HG02981 (cell line): ENCODE measurements around the gene PDGFA.

ENCODE experiments used
- ATAC-seq: cut with Tn5 transposase; IDR thresholded peaks from one replicate; pipeline ENCODE4 v1.9.1; 2021; ENCODE audit warnings: mild to moderate bottlenecking, moderate library complexity; ENCODE audit not compliant: unreplicated experiment

Gene PDGFA

DNA sequence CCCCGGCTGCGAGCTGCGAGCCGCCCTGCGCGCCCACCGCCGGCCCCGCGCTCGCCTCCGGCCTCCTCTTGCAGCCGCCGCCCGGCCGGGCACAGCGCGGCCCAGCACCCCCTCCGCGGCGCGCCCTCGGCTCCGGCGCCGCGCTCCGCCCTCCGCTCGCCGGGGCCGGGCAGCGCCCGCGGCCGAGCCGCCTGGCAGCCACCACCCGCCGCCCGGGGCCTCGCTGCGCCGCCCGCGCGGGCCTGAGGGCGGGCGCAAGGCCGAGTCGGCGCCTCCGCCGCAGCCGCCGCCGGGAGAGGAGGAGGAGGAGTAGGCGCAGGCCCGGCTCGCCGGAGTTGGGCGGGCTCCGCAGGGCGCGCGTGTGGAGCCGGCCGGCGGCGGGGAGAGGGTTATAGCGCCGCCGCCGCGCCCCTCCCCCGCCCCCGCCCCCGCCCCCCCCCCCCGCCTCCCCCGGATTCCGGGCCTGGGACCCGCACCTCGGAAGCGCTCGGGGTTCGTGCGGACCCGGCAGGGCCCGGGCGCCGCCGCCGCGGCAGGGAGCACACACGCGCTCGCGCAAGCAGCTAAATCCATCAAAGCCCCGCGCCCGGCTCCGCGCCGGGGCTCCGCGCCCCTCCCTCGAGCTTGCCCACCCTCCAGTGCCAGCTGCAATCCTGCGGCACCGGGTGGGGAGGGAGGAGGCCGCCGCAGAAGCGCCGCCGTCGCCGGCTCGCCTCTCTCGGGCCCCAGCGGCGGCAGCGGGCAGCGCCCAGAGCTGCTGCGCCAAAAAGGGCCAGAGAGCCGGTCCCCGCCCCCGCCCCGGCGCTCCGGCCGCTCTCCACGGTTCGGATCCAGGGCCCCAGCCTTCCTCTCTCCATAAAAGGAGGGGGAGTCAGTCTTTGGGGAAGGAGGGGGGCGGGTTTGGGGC lies at the start of gene PDGFA:
Gene PDGFA (minus strand): TSS at position 363 of the 907 bp plus-strand sequence. CDS start 845 bp downstream, outside the sequence.
- ATAC-seq, result no peak

DNA sequence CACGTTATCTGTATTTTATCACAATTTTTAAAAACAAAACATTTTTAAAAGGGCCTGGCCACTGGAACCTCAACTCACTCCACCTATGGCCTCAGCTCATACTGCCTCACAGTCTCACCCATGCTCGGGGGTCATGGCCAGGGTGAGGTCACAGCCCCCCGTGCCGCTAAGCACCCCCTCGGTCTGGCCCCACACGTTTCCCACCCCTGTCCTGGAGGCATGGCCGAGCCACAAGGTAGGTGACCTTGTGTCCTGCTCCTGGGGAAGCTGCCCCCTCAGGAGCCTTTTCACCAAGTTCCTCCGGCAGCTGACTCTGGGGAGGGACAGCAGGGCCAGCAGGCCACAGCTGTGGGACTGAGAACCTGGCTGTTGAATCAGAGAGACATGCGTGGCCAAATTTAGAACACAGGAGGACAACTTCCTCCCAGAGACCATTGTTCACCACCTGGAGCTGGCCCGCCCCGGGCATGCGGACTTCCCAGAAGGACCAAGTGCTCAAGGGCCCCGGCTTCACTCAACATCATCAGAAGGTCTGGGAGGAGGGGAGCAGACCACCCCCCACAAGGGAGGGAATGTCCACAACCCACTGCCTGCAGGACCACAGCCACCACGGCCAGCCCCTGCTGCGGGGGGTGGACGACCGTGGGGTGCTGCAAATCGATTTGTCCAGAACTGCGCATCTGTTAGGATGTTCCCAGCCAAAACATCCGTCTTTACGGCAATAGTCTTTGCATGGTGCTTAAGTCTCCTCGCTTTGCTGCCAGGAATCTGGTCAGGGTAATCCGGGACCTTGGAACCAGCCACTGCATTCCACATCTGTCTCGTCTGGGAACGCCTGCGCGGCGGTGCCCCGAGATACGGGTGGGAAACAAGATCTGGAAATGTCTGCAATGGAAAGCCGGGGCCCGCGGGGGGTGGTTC lies 48.6 kb upstream of the PDGFA start:
- ATAC-seq, result no peak

DNA sequence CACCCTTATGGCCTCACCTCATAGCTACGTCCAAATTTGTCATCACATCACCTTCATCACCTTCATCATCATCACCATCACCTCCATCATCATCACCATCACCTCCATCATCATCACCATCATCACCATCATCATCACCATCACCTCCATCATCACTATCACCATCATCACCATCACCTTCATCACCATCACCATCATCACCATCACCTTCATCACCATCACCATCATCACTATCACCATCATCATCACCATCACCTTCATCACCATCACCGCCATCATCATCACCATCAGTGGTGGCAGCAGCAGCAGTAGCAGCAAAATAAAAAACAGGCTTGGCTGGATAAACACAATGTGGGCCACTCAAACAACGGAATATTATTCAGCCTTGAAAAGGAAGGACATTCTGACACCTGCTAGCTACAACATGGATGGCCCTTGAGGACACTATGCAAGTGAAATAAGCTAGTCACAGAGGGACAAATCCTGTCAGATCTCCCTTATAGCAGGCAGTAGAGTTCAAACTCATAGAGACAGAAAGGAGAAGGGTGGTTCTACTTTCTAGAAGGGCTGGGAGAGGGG lies 47.7 kb upstream of the PDGFA start:
- no peak for ATAC-seq

DNA sequence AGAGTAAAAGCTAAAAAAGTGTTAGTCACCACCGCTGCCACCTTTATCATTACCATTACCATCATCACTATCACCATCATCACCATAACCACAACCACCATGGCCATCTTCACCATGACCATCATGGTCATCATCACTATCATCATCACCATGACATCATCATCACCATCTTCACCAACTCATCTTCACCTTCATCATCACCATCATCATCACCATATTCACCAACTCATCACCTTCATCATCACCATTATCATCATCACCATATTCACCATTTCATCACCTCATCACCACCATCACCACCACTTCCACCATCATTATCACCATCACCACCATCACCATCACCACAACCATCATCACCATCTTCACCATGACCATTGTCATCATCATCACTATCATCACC lies 46.5 kb upstream of the PDGFA start:
- ATAC-seq, result no peak

DNA sequence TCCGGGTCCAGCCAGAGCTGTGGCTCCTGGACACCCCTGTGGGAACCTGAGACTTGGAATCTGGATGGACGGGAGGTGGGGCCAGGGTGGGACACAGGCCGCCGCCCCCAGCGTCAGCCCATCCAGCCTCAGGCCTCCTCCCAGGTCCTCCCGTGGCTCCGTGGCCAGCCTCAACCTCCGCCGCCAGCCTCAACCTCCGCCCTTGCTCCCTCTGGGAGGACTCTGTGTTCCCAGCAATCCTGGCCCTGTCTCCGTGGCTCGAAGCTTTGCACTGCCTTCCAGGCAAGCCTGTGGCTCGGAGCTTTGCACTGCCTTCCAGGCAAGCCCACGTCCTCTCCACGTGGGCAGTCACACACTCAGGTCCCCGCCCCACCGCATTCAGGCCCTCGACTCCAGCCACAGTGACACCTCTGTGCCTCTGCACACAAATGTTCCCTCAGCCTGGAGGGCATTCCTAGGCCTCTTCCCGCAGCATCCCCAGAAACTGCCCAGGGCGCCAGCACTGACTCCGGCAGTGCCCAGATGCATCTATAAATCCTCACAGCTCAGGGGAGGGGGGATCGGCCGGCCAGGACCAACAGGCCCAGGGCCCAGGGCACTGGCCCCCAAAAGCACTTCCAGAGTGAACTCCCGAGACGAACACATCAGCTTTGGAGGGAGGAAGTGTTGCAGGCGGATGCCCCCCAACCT lies 44.7 kb upstream of the PDGFA start:
- ATAC-seq, result no peak

DNA sequence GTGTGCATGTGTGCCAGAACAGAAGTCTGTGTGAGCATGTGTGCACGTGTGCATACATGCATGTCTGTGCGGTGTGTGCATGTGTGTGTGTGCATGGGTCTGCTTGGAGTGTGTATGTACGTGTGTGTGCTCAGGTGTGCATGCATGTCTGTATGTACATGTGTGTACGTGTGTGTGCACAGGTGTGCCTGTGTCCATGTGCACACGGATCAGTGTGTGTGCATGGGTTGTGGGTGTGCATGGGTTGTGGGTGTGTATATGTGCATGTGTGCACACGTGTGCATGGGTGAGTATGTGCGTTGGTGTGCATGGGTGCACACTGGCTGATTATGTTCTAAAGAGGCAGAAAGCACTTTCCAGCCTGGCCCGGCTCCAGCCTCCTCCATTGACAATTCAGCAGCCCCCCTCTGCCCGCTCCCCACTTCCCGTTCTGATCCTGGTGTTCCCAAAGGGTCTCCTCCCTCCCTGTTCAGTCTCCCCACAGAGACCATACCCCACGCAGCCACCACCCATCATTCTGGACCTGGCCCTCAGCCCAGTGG lies 44.1 kb upstream of the PDGFA start:
- ATAC-seq, result no peak

DNA sequence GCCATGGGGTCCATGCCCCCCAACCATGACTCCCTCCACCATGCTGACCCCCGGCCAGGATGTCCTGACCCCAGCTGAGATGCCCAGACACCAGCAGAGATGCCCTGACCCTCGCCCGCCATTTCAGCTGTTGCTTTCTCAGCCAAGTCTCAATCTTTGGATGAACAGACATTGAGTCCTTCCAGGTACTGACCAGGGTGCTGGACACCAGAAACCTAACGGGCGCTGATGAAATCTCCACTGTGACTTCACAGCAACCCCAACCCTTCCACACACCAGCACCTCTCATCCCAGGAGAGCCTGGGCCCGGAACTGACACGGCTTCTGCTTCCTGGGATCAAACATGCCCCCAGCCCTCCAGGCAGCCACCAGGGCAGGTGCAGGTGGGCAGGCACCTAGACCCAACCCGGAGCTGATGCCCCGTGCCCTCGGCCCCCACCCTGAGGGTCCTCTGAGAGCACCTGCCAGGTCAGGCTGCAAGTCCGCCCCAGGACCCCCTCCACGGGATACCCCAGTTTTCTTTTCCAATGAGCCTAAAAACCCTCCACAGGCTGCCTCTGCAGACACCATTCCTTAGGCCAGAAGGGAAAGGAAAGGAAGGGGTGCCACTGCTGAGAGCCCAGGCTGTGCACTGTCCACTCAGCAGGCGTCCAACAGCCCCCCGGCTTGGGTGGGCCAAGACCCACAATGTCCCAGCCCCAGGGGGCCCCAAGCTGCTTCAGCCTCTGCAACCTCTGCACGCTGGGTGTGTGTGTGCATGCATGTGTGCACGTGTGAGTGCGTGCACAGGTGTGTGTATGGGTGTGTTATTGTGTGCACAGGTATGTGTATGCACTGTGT lies 43.4 kb upstream of the PDGFA start:
- ATAC-seq, result no peak

DNA sequence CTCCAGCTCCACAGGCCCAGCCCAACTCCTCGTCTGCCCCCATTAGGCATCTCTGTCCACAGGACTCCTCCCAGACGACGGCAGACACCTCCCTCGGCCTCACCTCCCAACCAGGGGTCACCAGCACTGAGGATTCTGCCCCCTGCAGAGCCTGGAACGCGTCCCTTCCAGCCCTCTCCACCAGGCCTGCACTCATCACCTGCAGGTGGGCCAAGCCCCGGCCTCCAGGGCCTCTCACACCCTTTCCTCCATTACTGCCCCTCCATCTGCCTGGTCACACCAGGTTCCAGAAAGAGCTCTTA lies 42.7 kb upstream of the PDGFA start:
- no peak for ATAC-seq

DNA sequence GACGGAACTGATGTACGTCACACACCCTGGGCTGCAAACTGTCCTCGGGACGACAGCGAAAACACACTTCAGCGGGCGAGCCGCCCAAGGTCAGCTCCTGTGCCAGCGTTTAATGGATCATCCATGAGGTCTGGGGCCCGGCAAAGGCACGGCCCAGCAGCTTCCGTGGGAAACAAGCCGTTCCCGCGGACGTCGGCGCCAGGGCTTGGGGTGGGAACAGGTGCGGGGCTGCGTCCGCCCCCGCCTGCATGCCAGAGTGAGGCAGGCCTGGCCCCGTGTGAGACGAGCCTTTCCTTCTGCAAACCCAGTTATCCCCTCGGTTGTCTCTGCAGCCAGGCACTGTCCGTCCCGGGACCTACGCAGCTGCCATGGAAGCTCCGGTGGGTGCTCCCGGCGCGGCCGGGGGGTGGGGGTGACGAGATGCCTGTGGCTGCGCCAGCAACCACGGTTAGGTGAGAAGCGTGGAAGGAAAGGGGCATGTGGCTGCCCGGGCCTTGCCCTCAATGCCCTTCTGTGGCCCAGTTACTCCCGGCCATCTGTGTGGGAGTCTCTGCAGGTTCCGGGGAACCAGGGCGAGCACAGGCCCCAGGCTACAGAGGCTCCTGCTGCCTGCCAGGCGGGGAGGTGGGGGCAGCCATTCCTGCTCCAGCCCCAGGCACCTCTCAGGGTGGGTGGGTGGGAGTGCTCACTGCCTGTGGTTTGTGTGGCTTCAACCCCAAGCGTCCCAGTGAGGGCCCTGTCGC lies 42.2 kb upstream of the PDGFA start:
- ATAC-seq, result no peak

DNA sequence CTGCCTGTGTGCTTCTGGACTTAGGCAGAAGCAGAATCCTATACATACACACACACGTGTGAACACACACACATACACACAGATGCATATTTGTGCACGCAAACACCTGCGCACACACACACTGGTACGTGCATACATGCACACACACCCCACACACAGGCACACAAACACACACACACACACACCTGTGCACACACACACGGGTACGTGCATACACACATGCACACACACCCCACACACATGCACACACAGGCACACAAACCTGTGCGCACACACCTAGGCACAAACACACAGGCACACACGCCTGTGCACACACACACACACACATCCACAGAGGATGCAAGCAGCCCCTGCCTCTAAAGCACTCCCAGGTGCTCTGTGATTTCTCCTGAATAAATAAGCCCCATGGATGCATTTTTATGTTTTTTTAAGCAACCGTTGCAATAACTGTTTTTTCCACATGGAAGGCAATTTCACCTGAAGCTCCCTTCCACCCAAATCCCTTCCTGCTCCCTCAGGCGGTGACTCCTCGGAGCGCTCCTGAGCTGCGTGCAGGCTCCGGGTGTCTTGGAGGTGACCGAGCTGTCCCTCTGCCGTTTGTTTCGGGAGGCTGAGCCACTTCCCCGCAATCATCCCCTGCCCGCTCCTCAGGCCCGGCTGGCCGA lies 41.5 kb upstream of the PDGFA start:
- no peak for ATAC-seq

DNA sequence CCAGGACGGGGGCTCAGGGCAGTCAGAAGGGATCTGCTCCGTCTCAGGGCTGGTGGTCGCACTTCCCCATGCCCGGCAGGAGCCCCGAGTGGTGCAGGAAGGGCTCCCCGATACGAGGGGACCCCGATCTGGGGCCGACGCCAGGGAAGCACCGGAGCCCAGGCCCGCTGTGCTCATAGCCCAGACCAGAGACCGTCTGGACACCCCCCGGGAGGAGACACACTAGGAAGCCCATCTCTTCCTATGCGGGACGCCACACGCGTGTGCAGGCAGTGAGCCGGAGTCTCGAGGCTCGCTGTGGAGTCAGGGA lies 39.7 kb upstream of the PDGFA start:
- no peak for ATAC-seq

DNA sequence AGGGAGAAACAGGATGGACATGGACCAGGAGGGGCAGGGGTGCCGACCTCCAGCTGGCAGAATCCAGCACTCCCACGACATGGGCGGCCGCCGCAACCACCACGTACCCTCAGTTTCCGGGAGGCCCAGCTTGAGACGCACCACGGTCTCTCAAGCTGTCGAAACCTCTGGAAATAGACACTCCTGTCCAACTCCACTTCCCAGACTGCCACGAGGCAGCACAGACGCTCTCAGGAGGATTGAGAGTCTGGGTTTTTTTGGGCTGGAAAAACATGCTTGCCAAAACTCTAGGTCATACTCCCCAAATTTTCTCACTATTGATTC lies 37.9 kb upstream of the PDGFA start:
- ATAC-seq, result no peak

DNA sequence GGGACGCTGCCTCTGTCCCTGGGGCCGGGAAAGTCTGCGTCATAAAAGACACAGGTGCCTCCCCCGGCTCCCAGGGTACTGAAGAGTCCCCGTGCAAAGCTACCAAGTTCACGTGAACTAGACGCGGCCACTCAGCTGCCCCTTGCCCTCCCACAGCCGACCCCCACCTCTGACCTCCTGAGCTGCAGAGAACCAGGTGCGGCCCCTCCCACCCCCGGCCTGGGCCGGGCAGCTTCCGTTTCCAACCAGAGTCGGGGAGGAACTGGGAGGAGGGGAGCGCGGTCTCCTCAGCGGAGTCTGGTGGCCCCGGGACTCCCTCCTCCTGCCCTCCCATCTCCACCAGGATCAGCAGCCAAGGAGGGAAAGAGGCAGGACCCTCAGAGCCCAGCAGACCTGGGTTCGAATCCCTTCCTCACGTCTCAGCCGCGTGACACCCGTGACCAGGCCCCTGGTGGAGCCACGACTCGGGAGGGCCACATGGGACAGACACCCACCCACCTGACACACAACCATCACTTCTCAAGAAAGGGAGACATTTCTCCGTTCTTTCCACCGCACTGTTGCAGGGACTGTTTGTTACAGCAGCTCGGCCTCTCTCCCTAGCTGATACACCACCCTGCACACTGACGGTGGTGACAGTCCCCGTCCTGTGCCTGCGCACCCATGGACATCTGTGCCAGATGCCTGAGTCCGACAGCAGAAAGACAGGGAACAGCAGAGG lies 37.4 kb upstream of the PDGFA start:
- no peak for ATAC-seq

DNA sequence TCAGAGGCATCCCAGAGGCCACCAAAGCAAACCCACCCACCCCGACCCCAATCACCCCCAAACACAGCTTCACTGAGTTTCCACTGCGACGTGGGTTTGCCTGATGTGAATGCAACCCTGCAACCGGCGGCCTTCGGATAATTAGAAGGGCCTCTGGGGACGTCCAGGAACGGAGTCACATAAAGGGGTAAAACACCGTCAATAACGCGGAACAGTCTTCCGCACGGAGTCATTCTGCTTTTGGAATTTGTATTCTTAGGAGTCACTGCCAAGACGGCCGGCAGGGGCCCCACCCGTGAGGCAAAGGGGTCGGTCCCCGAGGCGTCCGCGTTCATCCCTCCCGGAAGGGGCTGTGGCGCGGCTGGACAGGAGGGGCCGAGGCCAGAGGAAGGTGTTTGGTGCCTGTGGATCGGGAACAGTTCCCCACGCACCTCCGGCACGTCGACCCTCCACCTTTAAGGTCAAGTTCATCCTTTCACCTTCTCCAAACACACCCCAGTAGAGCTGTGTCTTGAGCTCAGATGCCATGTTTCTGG lies 36.7 kb upstream of the PDGFA start:
- ATAC-seq, result no peak

DNA sequence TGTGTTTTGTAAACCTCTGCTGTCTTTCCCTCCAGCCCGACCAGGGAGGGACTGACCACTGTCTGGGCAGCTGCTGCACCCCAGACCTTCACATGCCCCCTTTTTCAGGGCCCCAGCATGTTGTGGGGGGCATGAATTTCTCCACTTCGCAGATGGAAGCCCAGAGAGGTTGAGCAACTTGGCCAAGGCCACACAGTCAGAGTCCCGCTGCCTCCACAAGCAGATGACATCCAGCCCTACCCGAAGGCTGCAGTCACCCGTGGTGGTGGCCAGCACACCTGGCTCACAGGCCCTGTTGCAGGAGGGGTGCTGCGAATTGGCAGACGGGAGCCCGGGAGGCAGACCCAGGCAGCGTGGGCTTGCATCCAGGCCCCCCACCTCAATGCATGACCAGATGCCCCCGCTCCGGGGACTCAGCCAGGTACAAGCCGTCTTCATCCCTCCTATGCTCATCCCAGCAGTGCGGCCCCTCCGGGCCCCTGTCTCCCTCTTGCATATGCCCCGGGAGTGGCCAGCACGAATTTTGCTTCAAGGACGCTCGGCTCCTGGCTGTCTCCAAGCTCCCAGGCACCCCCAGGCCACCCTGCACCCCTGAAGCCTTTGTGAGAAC lies 36.0 kb upstream of the PDGFA start:
- no peak for ATAC-seq

DNA sequence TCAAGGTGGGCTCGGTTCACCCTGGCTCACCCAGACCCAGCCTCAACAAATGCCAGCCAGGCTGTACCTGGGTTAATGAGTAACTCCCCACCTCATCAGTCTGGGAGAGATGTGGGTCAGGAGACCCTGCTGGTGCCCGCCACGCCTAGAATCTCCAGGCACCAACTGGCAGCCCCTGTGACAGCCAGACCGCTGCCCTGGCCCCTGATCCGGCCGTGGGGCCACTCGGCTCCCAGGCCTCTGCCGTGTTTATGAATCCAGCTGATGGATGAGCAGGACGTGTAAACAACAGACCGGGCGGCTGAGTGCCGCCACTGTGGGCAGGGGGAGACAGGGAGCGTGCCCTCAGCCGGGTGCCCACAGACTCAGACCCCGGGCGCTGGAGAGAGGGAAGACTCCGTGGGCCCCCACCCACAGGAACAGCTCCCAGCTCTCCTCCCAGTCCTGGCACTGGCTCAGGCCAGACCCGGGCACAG lies 34.0 kb upstream of the PDGFA start:
- ATAC-seq, result no peak

DNA sequence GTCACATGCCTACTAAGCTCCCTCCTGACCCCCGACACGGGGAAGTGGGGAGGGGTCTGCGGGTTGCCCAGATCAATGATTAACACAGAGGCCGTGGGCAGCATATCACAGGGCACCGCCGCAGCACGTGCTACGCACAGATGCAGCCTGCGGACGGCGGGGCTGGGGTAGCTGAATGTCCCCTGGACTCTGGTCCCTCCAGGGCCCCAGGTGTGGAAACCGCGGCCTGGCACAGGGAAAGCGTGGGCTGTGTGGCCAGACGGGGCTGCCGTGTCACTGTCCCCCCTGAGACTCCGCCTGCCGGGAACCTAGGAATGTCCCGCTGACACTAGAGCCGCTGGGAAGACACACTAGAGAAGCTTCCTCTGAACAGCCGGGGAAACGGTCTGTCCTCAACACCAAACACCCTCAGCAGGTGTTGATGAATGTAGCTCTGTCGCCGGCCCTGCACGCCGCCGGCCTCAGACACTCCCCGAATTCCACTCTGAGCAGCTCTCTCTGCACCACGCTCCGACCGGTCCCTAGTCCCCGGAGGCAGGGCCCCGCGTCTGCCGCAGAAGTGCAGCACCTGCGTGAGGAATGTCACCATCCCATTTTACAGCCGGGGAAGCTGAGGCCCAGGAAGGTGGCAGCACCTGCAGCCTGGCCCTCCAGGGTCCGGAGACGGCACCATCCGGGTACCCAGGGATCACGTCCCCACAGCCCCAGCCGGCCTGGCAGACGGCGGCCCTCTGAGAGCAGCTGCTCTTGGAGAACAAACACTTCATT lies 33.4 kb upstream of the PDGFA start:
- no peak for ATAC-seq
